ENCODE data around the gene DCXR. TPM values are rescaled to one million over a fixed set of nuclear protein-coding genes. Genes with fewer than 3 reads are reported as not detected.

DCXR gene
- total and polyA plus RNA-seq, 8 donors: 34.8 to 108 (median 60.0) TPM

DNA sequence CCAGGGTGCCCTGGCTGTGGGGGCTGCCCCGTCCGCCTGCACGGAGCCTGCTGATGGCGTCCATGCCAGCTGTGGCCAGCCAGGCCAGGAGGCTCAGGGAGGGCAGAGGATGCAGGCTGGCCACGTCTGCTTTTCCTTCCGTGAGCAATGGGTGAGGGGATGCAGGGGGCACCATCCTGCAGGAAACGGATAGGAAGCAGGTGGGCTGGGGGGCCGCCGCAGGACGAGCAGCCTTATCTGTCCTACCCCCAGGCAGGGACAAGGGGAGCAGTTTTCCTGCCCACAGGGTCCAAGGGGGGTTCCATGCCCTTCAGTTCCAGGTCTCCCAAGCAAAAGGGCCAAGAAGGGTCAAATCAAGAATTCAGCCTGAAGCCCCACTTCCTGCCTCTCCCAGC is 21.4 kb upstream of the DCXR start:
- Histone ChIP-seq H3K4me3 (no peak overlapping the region), H3K9me3 (no peaks in the 10 kb centered on the region), H3K27ac (no peak overlapping the region), H3K27me3 (no peaks in the 10 kb centered on the region), H3K36me3 (peaks cover 0 to 42% (median 8%) of the 10 kb centered on the region in 3 donors), H3K4me1 (peaks cover 0 to 2% (median under 1%) of the 10 kb centered on the region in 3 donors)
- no peak for ATAC-seq
- TF ChIP-seq, protein P1, sequence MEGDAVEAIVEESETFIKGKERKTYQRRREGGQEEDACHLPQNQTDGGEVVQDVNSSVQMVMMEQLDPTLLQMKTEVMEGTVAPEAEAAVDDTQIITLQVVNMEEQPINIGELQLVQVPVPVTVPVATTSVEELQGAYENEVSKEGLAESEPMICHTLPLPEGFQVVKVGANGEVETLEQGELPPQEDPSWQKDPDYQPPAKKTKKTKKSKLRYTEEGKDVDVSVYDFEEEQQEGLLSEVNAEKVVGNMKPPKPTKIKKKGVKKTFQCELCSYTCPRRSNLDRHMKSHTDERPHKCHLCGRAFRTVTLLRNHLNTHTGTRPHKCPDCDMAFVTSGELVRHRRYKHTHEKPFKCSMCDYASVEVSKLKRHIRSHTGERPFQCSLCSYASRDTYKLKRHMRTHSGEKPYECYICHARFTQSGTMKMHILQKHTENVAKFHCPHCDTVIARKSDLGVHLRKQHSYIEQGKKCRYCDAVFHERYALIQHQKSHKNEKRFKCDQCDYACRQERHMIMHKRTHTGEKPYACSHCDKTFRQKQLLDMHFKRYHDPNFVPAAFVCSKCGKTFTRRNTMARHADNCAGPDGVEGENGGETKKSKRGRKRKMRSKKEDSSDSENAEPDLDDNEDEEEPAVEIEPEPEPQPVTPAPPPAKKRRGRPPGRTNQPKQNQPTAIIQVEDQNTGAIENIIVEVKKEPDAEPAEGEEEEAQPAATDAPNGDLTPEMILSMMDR (IDR thresholded peaks at IDR 0.05): no peak
- no peak for FAIRE-seq
- WGBS, 2 donors: 88 to 93% methylated on average over 10 of the region's 10 CpGs
- intact Hi-C loops (cut with DNase I): no loop called here
- peak in 1 of 6 donors; percentile 17 for DNase-seq

DNA sequence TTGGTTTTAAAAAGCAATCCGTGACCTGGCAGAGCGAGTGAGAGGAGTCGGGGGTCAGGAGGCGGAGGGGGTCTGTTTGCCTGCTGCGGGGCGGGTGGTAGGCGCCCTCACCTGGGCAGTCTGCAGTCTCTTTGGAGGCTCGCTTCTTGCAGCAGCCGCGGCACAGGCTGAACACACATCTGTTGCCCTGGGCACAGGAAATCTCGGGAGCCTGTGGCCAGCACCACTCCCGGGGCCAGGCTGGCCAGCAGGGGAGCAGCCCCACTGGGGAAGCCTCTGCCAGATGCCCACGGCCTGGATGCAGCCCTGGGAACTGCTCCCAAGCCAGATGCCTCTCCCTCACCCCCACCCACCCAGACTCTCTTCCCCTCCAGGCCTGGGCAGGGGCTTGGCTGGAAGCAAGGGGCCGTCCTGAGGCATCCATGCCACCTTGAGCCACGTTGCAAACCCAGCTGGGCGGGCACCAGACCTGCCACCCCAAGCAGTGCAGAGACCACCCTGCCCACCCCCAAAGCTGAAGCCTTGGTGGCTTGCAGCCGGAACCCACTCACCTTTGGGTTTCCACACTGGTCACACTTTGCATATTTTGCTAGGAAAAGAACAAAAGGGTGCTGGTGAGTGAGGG is 20.8 kb upstream of the DCXR start:
- TF ChIP-seq, protein P1 (IDR thresholded peaks at IDR 0.05): no peak
- Histone ChIP-seq H3K27me3 (no peaks in the 10 kb centered on the region), H3K4me1 (no peaks in the 10 kb centered on the region), H3K27ac (no peak overlapping the region), H3K36me3 (peaks cover 0 to 42% (median 8%) of the 10 kb centered on the region in 3 donors), H3K4me3 (no peak overlapping the region), H3K9me3 (no peaks in the 10 kb centered on the region)
- FAIRE-seq: no peak
- intact Hi-C loops (cut with DNase I): no loop called here
- peak in 3 of 6 donors; percentile 9 to 68 (median 22) for DNase-seq
- 79 to 83% methylated on average over 17 of the region's 17 CpGs for WGBS, 2 donors
- ATAC-seq: no peak

DNA sequence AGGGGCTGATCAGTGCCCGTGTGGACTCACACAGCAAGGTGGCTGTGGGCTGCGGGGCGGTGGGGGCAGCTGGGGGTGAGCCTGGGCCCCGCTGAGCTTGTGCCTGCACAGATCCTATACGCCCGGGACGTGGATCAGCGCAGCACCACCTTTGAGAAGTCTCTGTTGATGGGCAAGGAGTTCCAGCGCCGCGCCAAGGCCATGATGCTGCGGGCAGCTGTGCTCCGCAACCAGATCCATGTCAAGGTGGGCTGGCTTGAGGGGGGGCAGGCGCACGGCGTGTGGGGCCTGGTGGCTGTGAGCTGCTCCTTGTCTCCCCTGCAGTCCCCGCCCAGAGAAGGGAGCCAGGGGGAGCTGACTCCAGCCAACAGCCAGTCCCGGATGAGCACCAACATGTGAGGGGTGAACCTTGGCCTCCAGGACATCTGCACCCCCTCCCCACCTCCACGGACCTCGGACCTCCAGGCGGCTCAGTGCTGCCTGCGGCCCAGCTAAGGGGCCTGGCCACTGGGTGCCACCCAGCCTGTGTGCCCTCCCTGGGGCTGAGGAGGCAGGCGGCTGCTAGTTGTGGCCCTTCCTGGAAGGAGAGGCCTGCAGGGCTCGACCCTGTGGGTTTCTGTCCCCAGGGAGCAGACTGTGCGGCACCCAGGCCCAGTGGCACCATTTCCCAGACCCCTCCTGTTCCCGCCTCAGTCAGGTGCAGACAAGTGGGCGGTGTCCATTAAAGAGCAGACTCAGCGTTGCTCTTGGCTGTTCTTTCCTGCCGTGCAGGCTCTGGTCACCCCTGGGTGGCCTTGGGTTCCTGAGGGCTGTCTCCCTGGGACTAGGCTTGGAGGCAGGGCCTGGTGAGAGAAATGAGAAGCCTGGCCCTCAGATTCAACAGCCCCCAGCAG is 19.5 kb upstream of the DCXR start:
- Histone ChIP-seq H3K27ac (no peak overlapping the region), H3K4me1 (peaks cover 0 to 8% (median 0%) of the 10 kb centered on the region in 3 donors), H3K36me3 (peaks cover 0 to 42% (median 8%) of the 10 kb centered on the region in 3 donors), H3K4me3 (no peak overlapping the region), H3K27me3 (no peaks in the 10 kb centered on the region), H3K9me3 (no peaks in the 10 kb centered on the region)
- ATAC-seq: no peak
- 84 to 85% methylated on average over 28 to 29 of the region's 29 CpGs for WGBS, 2 donors
- no peak for FAIRE-seq
- DNase-seq: peak in 3 of 6 donors; percentile 13 to 73 (median 33)
- TF ChIP-seq, protein P1 (IDR thresholded peaks at IDR 0.05): no peak
- intact Hi-C loops (cut with DNase I): no loop called here

DNA sequence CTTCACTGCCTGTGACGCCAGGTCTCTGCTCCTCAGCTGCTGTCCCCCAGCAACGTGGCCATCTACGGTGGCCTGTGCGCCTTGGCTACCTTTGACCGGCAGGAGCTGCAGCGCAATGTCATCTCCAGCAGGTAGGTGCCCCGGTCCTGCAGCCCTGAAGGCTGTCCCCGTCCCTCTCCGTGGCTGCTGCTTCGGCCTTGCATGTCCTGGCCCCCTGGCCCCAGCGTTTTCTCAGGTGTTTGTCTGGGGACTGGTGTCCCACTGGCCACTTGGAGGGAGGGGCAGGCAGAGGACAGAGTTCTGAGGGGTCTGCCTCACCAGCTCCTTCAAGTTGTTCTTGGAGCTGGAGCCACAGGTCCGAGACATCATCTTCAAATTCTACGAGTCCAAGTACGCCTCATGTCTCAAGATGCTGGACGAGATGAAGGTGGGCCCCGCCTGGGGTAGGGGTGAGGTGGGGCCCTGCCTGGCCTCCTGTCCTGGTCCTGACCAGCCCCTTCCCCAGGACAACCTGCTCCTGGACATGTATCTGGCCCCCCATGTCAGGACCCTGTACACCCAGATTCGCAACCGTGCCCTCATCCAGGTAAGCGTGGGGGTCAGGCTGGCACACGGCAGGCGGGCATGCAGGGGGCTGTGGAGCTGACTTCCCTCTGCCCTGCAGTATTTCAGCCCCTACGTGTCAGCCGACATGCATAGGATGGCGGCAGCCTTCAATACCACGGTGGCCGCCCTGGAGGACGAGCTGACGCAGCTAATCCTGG is 18.6 kb upstream of the DCXR start:
- WGBS, 2 donors: 90 to 93% methylated on average over 28 of the region's 28 CpGs
- H3K36me3 ChIP-seq: peaks cover 0 to 40% (median 8%) of the 10 kb centered on the region in 3 donors
- H3K4me1 ChIP-seq: peaks cover 0 to 8% (median 0%) of the 10 kb centered on the region in 3 donors
- DNase-seq: peak in 3 of 6 donors; percentile 15 to 72 (median 33)
- ATAC-seq: no peak
- no peak for FAIRE-seq
- H3K27me3 ChIP-seq: no peaks in the 10 kb centered on the region
- TF ChIP-seq, protein P1 (IDR thresholded peaks at IDR 0.05): no peak
- no peak overlapping the region for H3K4me3 ChIP-seq
- H3K9me3 ChIP-seq: no peaks in the 10 kb centered on the region
- H3K27ac ChIP-seq: no peak overlapping the region
- intact Hi-C loops (cut with DNase I): no loop called here
